K562 (cell line): ENCODE measurements around the gene AP5M1. TPM values are rescaled to one million over a fixed set of nuclear protein-coding genes. Genes with fewer than 3 reads are reported as not detected.

Experiments used
- ETV5 ChIP-seq: sonication (generic); formaldehyde crosslinking; IDR thresholded peaks from 2 replicates; pipeline ENCODE4 v1.4.0; 2020; ENCODE audit warnings: low read depth, mild to moderate bottlenecking, missing genetic modification reagents
- KLF6 ChIP-seq: fragments of 250-450 bp; sonication (Bioruptor Pico); IDR thresholded peaks from 2 replicates; pipeline ENCODE4 v1.4.0; 2020; ENCODE audit warnings: mild to moderate bottlenecking, moderate library complexity, borderline replicate concordance
- MECOM ChIP-seq: fragments of 250-450 bp; sonication (Bioruptor Pico); IDR thresholded peaks from 2 replicates; pipeline ENCODE4 v1.8.0; 2022; ENCODE audit warnings: inconsistent platforms
- MIER1 ChIP-seq: fragments of 450-650 bp; IDR thresholded peaks from 2 replicates; pipeline ENCODE4 v1.6.1; 2016; ENCODE audit warnings: antibody characterized with exemption, mild to moderate bottlenecking, low read depth
- NCOR1 ChIP-seq: fragments of 450-650 bp; IDR thresholded peaks from 2 replicates; pipeline ENCODE4 v1.6.1; 2016; ENCODE audit warnings: mild to moderate bottlenecking, moderate library complexity
- PHF20 ChIP-seq: fragments of 450-650 bp; IDR thresholded peaks from 2 replicates; pipeline ENCODE4 v1.6.1; 2018; ENCODE audit not compliant: partially characterized antibody
- SMAD4 ChIP-seq: fragments of 250-450 bp; sonication (Bioruptor Pico); conservative IDR thresholded peaks from 2 replicates; pipeline ENCODE4 v1.8.0; 2021; ENCODE audit warnings: inconsistent platforms, mild to moderate bottlenecking, moderate library complexity
- SMARCA5 ChIP-seq: fragments of 450-650 bp; IDR thresholded peaks from 2 replicates; pipeline ENCODE4 v1.6.1; 2016
- SREBF1 ChIP-seq: fragments of 150-350 bp; IDR thresholded peaks from 2 replicates; pipeline ENCODE4 v1.6.1; 2014; ENCODE audit warnings: antibody characterized with exemption, low read depth, low read length, borderline replicate concordance
- TCF7 ChIP-seq: sonication (generic); IDR thresholded peaks from 2 replicates; pipeline ENCODE4 v1.6.1; 2016; ENCODE audit warnings: antibody characterized with exemption, borderline replicate concordance
- TSC22D4 ChIP-seq: fragments of 450-650 bp; IDR thresholded peaks from 2 replicates; pipeline ENCODE4 v1.6.1; 2016; ENCODE audit warnings: missing genetic modification characterization, missing biosample characterization, control low read depth
- ZNF436 ChIP-seq: fragments of 250-450, 450-650 bp; sonication (Bioruptor Pico); formaldehyde crosslinking; IDR thresholded peaks from 2 replicates; pipeline ENCODE4 v1.7.0; 2020; ENCODE audit warnings: mild to moderate bottlenecking
- ZZZ3 ChIP-seq: fragments of 450-650 bp; IDR thresholded peaks from 2 replicates; pipeline ENCODE4 v1.6.1; 2016; ENCODE audit warnings: antibody characterized with exemption, mild to moderate bottlenecking, moderate library complexity
- polyA plus RNA-seq, 8 experiments: library from polyadenylated mRNA; depleted of rRNA in 4 of 8; stranded (reverse) in 5 of 8; unstranded in 3 of 8; fragments of >200 nt; fragmentation: Nextera tagmentation in 2 of 8; fragmentation: Illumina TruSeq in 1 of 8; extraction: Ambion mirVana in 2 of 8; extraction: Trizol in 1 of 8; gene quantifications; 2 replicates each; pipeline versions ENCODE4 v1.2.1 to v1.2.3, GENCODE V29; 2011 to 2014; ENCODE audit warnings: inconsistent platforms in 1 of 8, missing spikeins in 1 of 8
- total RNA-seq, 7 experiments: library from RNA; depleted of rRNA in 6 of 7; stranded (reverse); fragments of >200 nt in 6 of 7; fragmentation: Illumina TruSeq in 2 of 7; extraction: Trizol in 2 of 7; gene quantifications; 2 replicates each; pipeline versions ENCODE4 v1.2.1 to v1.2.3, GENCODE V29; 2011 to 2021; ENCODE audit warnings: low replicate concordance in 1 of 7
- TF ChIP-seq, protein P1 (sequence below): fragments of 250-450 bp; sonication (Bioruptor Pico); IDR thresholded peaks from 2 replicates; pipeline ENCODE4 v1.4.0; 2020
- TF ChIP-seq, protein P2 (sequence below): fragments of 250-450 bp; sonication (Bioruptor Pico); IDR thresholded peaks from 2 replicates; pipeline ENCODE4 v1.4.0; 2020; ENCODE audit warnings: mild to moderate bottlenecking
- TF ChIP-seq, protein P3 (sequence below): sonication (generic); formaldehyde crosslinking; IDR thresholded peaks from 2 replicates; pipeline ENCODE4 v1.8.0; 2022; ENCODE audit warnings: mild to moderate bottlenecking, missing genetic modification reagents
- TF ChIP-seq, protein P4 (sequence below), 2 experiments: fragments of 200-800 bp in 1 of 2; sonication (Bioruptor generic) in 1 of 2; sonication (generic) in 1 of 2; formaldehyde crosslinking in 1 of 2; IDR thresholded peaks in 1 of 2; conservative IDR thresholded peaks in 1 of 2; 2 replicates each; pipeline versions ENCODE4 v1.5.0 to v1.6.1; 2016 to 2020; ENCODE audit warnings: missing compliant biosample characterization in 1 of 2, missing genetic modification characterization in 1 of 2, missing genetic modification reagents in 1 of 2
- TF ChIP-seq, protein P5 (sequence below): fragments of 450-650 bp; IDR thresholded peaks from 2 replicates; pipeline ENCODE4 v1.6.1; 2016; ENCODE audit warnings: borderline replicate concordance

AP5M1 gene
- total and polyA plus RNA-seq, 9 of the 15 experiments (the other 6 are each of a cell fraction or from before 2014, with no cell fraction given), result 16.1 to 51.7 (median 30.9) TPM

DNA sequence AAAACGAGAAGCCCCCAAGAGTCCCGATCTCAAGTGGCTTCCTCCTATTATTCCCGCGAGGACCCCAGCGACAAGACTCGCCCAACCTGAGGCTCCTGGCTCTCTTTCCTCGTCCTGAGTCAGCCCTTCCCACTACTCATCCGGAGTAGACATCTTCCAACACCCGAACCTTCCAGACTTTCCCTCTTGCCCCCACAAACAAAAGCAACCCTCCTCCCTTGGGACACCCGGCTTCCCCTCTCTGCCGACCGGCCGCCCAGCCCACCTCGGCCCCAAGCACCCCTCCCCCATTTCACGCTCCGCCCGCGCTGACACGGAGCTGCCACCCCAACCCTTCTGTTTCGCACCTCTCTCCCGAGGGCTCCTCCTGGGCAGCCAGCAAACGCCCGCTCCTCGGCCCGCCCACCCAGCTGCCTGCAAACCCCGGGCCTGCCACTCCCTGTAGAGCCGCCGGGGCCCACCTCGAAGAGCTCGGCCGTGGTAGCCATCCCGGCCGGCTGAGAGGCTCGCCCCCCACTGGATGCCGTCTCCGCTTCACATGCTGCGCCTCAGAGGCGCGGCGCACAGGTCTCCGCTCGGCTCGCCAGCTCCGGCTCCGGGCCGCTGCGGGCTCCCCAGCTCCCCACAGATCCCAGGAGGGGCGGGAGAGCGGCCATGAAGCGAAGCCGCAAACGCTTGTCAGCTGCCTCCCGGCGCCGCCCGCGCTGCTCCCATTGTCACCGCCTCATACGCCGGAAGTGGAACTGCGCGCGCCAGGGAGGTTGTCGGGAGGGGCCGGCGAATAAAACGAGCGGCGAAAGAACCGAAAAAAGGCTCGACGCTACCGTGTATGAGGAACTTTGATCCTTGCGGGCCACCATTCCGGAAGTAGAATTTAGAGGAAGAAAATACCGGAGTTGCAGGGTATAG, at the start of gene AP5M1, which contains the start of gene EXOC5 (continued):
- TF ChIP-seq PHF20 (peak; percentile 72), MIER1 (no peak), SMARCA5 (no peak), KLF6 (CRISPR knock-in tag) (no peak), TSC22D4 (tag) (no peak), TCF7 (no peak), ZNF436 (CRISPR knock-in tag) (no peak), MECOM (no peak), NCOR1 (no peak), ZZZ3 (no peak), SREBF1 (no peak), SMAD4 (CRISPR knock-in tag) (0 out of 2 replicates have a peak, but pooled peaks have one; percentile 29), ETV5 (CRISPR knock-in tag) (peak; percentile 90)
- TF ChIP-seq, protein P1, sequence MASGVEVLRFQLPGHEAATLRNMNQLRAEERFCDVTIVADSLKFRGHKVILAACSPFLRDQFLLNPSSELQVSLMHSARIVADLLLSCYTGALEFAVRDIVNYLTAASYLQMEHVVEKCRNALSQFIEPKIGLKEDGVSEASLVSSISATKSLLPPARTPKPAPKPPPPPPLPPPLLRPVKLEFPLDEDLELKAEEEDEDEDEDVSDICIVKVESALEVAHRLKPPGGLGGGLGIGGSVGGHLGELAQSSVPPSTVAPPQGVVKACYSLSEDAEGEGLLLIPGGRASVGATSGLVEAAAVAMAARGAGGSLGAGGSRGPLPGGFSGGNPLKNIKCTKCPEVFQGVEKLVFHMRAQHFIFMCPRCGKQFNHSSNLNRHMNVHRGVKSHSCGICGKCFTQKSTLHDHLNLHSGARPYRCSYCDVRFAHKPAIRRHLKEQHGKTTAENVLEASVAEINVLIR, result no peak
- TF ChIP-seq, protein P2, sequence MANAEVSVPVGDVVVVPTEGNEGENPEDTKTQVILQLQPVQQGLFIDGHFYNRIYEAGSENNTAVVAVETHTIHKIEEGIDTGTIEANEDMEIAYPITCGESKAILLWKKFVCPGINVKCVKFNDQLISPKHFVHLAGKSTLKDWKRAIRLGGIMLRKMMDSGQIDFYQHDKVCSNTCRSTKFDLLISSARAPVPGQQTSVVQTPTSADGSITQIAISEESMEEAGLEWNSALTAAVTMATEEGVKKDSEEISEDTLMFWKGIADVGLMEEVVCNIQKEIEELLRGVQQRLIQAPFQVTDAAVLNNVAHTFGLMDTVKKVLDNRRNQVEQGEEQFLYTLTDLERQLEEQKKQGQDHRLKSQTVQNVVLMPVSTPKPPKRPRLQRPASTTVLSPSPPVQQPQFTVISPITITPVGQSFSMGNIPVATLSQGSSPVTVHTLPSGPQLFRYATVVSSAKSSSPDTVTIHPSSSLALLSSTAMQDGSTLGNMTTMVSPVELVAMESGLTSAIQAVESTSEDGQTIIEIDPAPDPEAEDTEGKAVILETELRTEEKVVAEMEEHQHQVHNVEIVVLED (CRISPR knock-in tag), result peak; percentile 62
- TF ChIP-seq, protein P3, sequence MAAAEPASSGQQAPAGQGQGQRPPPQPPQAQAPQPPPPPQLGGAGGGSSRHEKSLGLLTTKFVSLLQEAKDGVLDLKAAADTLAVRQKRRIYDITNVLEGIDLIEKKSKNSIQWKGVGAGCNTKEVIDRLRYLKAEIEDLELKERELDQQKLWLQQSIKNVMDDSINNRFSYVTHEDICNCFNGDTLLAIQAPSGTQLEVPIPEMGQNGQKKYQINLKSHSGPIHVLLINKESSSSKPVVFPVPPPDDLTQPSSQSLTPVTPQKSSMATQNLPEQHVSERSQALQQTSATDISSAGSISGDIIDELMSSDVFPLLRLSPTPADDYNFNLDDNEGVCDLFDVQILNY (CRISPR knock-in tag), result peak; percentile 48; the same call in 1 of the 2 replicates
- TF ChIP-seq, protein P4, sequence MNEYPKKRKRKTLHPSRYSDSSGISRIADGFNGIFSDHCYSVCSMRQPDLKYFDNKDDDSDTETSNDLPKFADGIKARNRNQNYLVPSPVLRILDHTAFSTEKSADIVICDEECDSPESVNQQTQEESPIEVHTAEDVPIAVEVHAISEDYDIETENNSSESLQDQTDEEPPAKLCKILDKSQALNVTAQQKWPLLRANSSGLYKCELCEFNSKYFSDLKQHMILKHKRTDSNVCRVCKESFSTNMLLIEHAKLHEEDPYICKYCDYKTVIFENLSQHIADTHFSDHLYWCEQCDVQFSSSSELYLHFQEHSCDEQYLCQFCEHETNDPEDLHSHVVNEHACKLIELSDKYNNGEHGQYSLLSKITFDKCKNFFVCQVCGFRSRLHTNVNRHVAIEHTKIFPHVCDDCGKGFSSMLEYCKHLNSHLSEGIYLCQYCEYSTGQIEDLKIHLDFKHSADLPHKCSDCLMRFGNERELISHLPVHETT (CRISPR knock-in tag; conservative IDR thresholded peaks at IDR 0.05 in 1 of 2, IDR thresholded peaks at IDR 0.05 in 1 of 2), result peak in 1 of 2 experiments; percentile 89; a peak in 2 of 4 replicates
- TF ChIP-seq, protein P5, sequence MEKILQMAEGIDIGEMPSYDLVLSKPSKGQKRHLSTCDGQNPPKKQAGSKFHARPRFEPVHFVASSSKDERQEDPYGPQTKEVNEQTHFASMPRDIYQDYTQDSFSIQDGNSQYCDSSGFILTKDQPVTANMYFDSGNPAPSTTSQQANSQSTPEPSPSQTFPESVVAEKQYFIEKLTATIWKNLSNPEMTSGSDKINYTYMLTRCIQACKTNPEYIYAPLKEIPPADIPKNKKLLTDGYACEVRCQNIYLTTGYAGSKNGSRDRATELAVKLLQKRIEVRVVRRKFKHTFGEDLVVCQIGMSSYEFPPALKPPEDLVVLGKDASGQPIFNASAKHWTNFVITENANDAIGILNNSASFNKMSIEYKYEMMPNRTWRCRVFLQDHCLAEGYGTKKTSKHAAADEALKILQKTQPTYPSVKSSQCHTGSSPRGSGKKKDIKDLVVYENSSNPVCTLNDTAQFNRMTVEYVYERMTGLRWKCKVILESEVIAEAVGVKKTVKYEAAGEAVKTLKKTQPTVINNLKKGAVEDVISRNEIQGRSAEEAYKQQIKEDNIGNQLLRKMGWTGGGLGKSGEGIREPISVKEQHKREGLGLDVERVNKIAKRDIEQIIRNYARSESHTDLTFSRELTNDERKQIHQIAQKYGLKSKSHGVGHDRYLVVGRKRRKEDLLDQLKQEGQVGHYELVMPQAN, result peak; percentile 13; the same call in 1 of the 2 replicates
